Naive thymus-derived CD4-positive, alpha-beta T cell (primary cell): ENCODE results near the gene C1orf174. TPM values are rescaled to one million over a fixed set of nuclear protein-coding genes. Genes with fewer than 3 reads are reported as not detected.
A peak's percentile ranks its signal among the peaks of the same experiment; 100 is the strongest.

Source experiments
- ATAC-seq: fragments of 150-1000 bp; cut with Tn5 transposase; 2 replicates; pipeline ENCODE4 v1.10.0; 2021; ENCODE audit warnings: mild to moderate bottlenecking, moderate library complexity
- CTCF ChIA-PET: fragments of 350-600 bp; sonication (Branson Sonifier 250); formaldehyde crosslinking; loops from one replicate; lab custom pipeline; 2021; ENCODE audit warnings: antibody characterized with exemption; lab: Charles Lee
- POLR2A ChIA-PET: fragments of 350-600 bp; sonication (Branson Sonifier 250); formaldehyde crosslinking; loops from one replicate; lab custom pipeline; 2021; ENCODE audit warnings: antibody characterized with exemption, inconsistent platforms; lab: Charles Lee
- DNase-seq, 9 donors: peaks; one replicate each; pipeline versions ENCODE4 v3.0.0 to v3.0.0-alpha.2; 2020 to 2022; ENCODE audit warnings: mixed read lengths in 1 of 9
- H3K27ac ChIP-seq: one replicate; pipeline ENCODE4 v1.7.0; 2013; ENCODE audit warnings: mild to moderate bottlenecking, low read depth, low read length, moderate library complexity
- H3K27me3 ChIP-seq, 2 donors: one replicate each; pipeline ENCODE4 v1.7.0; 2013; ENCODE audit warnings: low read length in 2 of 2, mild to moderate bottlenecking in 2 of 2, moderate library complexity in 2 of 2; ENCODE audit not compliant: control insufficient read depth in 2 of 2, insufficient read depth in 2 of 2
- H3K36me3 ChIP-seq, 3 experiments: 1 replicate in 2 of 3; 2 replicates in 1 of 3; pipeline ENCODE4 v1.7.0; 2013; ENCODE audit warnings: low read length in 3 of 3, mild to moderate bottlenecking in 3 of 3, moderate library complexity in 1 of 3; ENCODE audit not compliant: insufficient read depth in 3 of 3, control insufficient read depth in 2 of 3
- H3K4me1 ChIP-seq, 2 donors: one replicate each; pipeline ENCODE4 v1.7.0; 2013; ENCODE audit warnings: low read length in 2 of 2, mild to moderate bottlenecking in 2 of 2, moderate library complexity in 1 of 2; ENCODE audit not compliant: control insufficient read depth in 2 of 2, insufficient read depth in 2 of 2
- H3K4me3 ChIP-seq: 2 replicates; pipeline ENCODE4 v1.7.0; 2013; ENCODE audit warnings: mild to moderate bottlenecking, low read length
- H3K9me3 ChIP-seq, 3 experiments: 1 replicate in 2 of 3; 2 replicates in 1 of 3; pipeline ENCODE4 v1.7.0; 2013; ENCODE audit warnings: low read length in 3 of 3; ENCODE audit not compliant: control insufficient read depth in 2 of 3
- H3K27ac Mint-ChIP-seq, 9 donors: one replicate each; pipeline ENCODE4 v1.8.0; 2020 to 2022; ENCODE audit warnings: mixed read lengths in 9 of 9, mild to moderate bottlenecking in 8 of 9, moderate library complexity in 5 of 9, inconsistent platforms in 2 of 9
- H3K27me3 Mint-ChIP-seq, 5 donors: one replicate each; pipeline ENCODE4 v1.8.0; 2021 to 2022; ENCODE audit warnings: mixed read lengths in 5 of 5, mild to moderate bottlenecking in 1 of 5
- H3K36me3 Mint-ChIP-seq, 5 donors: one replicate each; pipeline ENCODE4 v1.8.0; 2020 to 2022; ENCODE audit warnings: mixed read lengths in 5 of 5, mild to moderate bottlenecking in 3 of 5, inconsistent platforms in 1 of 5
- H3K4me1 Mint-ChIP-seq, 7 donors: one replicate each; pipeline ENCODE4 v1.8.0; 2020 to 2022; ENCODE audit warnings: mixed read lengths in 7 of 7, mild to moderate bottlenecking in 3 of 7, inconsistent platforms in 1 of 7
- H3K4me3 Mint-ChIP-seq, 10 donors: one replicate each; pipeline ENCODE4 v1.8.0; 2020 to 2022; ENCODE audit warnings: mild to moderate bottlenecking in 10 of 10, mixed read lengths in 10 of 10, moderate library complexity in 6 of 10, inconsistent platforms in 2 of 10
- H3K9me3 Mint-ChIP-seq, 11 donors: one replicate each; pipeline ENCODE4 v1.8.0; 2020 to 2022; ENCODE audit warnings: mixed read lengths in 11 of 11, mild to moderate bottlenecking in 4 of 11, inconsistent platforms in 1 of 11, moderate library complexity in 1 of 11
- intact Hi-C, 2 donors: fragments of 100-400 bp; cut with micrococcal nuclease; formaldehyde crosslinking; loops; one replicate each; pipeline ENCODE4 v1.15.1; 2023
- polyA plus RNA-seq, 2 donors: library from polyadenylated mRNA; unstranded; fragments of 300-500 nt; fragmentation: Illumina TruSeq; gene quantifications; one replicate each; pipeline ENCODE4 v1.2.3, GENCODE V29; 2021
- total RNA-seq, 6 experiments: library from RNA in 5 of 6; stranded (reverse) in 5 of 6; gene quantifications; 1 replicate in 5 of 6; 2 replicates in 1 of 6; pipeline ENCODE4 v1.2.3 and lab custom pipeline; 2021 to 2026

The C1orf174 gene
- total and polyA plus RNA-seq, 7 experiments from 2014 or later: 17.0 to 34.7 (median 27.1) TPM

DNA sequence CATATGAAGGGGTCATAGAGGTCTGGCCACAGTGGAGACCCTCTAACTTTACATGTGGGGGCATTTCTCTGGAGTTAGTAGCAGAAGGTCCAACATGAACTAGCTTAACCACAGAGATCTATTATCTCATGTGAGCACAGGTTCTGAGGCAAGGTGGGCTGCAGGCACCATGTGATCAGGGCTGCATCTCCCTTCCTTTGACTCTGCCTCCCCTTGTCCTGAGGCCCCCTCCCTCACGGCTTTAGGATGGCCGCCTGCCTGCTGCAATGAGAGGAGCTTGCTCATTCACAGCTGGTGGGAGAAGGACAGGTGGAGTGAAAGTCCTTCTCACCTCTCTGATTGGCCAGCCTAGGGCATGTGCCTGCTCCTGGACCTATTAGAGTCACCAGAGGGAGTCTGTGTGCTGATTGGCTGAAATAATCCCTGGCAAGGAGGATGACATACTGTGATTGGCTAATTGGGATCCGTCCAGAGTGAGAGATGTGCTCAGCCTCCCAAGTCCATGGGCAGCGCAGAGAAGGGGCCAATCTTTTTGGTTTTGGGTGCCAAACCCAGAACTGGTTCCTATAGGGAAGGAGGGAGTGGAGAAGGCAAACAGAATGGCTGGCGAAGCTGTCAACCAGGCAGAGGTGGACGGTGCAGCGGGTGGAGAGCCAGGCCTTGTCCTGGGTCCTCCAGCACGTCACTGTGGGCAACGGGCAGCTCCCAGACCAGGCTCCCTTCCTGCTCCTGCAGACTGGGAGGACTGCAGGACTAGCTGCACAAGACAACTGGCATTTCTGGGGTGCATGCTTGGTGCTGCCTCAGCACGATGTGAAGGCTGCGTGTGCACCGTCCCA is 39.4 kb upstream of the C1orf174 start:
- peaks cover 0 to 8% (median 0%) of the 10 kb centered on the region in 5 donors for H3K36me3 Mint-ChIP-seq
- intact Hi-C loops: no loop called here
- peaks cover 0 to 45% (median 13%) of the 10 kb centered on the region in 5 donors for H3K27me3 Mint-ChIP-seq
- Histone ChIP-seq H3K4me1 (no peaks in the 10 kb centered on the region), H3K27me3 (no peaks in the 10 kb centered on the region), H3K9me3 (peaks cover 0 to 4% (median 0%) of the 10 kb centered on the region in 3 experiments), H3K27ac (no peak overlapping the region), H3K36me3 (no peaks in the 10 kb centered on the region), H3K4me3 (no peak overlapping the region)
- H3K4me1 Mint-ChIP-seq: peaks cover 0 to 1% (median 0%) of the 10 kb centered on the region in 7 donors
- DNase-seq: no peak
- H3K9me3 Mint-ChIP-seq: peaks cover 3 to 26% (median 8%) of the 10 kb centered on the region in 11 donors
- no peak overlapping the region for H3K4me3 Mint-ChIP-seq
- POLR2A ChIA-PET: no interaction called here
- CTCF ChIA-PET: no interaction called here
- H3K27ac Mint-ChIP-seq: no peak overlapping the region
- ATAC-seq: no peak

DNA sequence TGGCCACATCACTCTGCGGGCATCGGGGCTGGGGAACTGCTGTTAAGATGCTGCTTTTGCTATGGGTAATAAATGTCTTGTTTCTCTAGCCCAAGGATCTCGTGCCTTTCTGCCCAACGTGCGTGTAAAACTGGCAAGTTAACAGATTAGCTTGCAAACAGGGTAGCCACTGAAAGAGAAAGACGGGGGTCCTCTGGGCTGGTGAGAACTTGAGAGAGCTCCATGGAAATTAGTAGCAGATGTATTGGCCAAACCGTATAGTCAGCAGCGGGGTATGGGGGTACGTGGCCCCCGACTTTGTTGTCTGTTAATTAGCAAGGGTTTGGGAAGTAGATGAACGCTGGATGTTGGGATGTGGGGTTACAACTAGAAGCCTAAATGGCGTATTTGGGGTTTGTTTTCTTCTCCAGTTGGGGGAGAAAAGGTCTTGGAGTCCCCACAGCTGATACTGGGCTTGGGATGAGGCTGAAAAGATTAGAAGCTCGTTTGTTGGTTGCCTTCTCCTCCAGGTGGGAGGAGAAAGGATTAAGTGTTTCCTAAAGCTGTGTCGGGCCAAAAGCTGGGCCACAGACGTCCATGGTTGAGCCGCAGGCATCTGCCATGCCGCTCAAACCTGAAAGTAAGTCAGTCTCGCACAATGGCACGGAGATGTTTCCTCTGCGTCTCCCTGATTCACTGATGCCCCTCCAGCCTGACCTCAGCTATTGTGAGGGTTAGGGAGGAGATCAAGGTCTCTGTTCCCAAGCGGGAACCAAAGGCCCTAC is 32.3 kb upstream of the C1orf174 start:
- no peak overlapping the region for H3K4me3 Mint-ChIP-seq
- H3K27me3 Mint-ChIP-seq: peaks cover 0 to 18% (median 13%) of the 10 kb centered on the region in 5 donors
- H3K9me3 Mint-ChIP-seq: peaks cover 0 to 12% (median 5%) of the 10 kb centered on the region in 11 donors
- DNase-seq: no peak
- no peaks in the 10 kb centered on the region for H3K4me1 ChIP-seq
- H3K36me3 Mint-ChIP-seq: peaks cover 0 to 8% (median 0%) of the 10 kb centered on the region in 5 donors
- H3K9me3 ChIP-seq: peaks cover 0 to 4% (median 0%) of the 10 kb centered on the region in 3 experiments
- POLR2A ChIA-PET: no interaction called here
- CTCF ChIA-PET: no interaction called here
- no peak overlapping the region for H3K4me3 ChIP-seq
- H3K27me3 ChIP-seq: no peaks in the 10 kb centered on the region
- no peak overlapping the region for H3K27ac ChIP-seq
- H3K36me3 ChIP-seq: no peaks in the 10 kb centered on the region
- ATAC-seq: no peak
- peaks cover 0 to 5% (median 3%) of the 10 kb centered on the region in 7 donors for H3K4me1 Mint-ChIP-seq
- intact Hi-C loops: no loop called here
- H3K27ac Mint-ChIP-seq: no peak overlapping the region

DNA sequence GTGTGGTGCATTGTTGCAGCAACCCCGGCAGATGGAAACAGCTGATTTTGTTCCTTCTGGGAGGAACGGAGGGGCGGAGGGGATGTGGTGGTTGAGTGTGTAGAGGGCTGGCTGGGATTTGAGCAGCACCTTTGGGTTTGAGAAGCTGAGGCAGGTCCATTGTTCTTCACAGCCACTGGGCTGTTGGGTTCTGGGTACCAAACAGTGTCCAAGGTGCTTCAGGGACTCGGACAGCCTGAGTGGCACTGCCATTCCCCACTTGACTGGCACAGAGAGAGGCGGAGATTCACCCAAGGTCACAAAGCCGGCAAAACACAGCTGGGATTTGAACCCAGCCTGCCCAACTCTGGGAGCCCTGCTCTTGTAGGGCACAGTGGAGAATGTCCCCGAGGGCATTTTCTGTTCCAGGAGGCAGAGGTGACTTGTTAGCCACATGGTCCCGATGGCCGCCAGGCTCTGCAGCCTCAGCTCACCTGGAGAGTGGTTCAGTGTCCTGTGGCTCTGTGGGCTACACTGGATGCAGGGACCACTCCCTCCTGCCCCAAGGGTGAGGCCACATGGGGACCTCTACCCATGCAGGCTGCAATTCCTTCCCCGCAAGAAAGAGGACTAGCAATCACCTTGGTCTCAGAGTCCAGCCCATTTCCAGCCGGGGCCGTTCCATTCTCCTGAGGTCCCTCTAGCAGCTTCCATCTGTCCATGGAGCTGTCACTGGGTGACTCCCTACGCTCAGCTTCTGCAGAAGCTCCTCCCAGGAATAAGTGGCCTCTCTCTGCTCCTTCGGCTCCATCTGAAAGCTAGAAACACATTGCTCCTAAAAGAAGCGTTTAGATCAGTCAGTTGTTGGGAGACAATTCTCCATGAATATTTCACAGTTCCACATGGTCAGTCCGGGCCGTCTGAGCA is 31.2 kb upstream of the C1orf174 start:
- Histone ChIP-seq H3K4me3 (no peak overlapping the region), H3K4me1 (no peaks in the 10 kb centered on the region), H3K27me3 (no peaks in the 10 kb centered on the region), H3K9me3 (no peaks in the 10 kb centered on the region), H3K27ac (no peak overlapping the region), H3K36me3 (no peaks in the 10 kb centered on the region)
- Mint-ChIP-seq H3K27me3 (peaks cover 0 to 27% (median 16%) of the 10 kb centered on the region in 5 donors), H3K36me3 (peaks cover 0 to 4% (median 0%) of the 10 kb centered on the region in 5 donors), H3K9me3 (peaks cover 0 to 9% (median 0%) of the 10 kb centered on the region in 11 donors), H3K4me3 (no peak overlapping the region), H3K27ac (no peak overlapping the region), H3K4me1 (peaks cover 0 to 5% (median 3%) of the 10 kb centered on the region in 7 donors)
- DNase-seq (no peak), ATAC-seq (no peak)
- ChIA-PET CTCF (interaction anchor here (0.6 kb wide), 1 partner anchor 137 kb away, joined by 3 read pairs; no protein-coding TSS in a partner anchor), POLR2A (no interaction called here)
- intact Hi-C loops: no loop called here

GRCh38 chr1:3930301-3931006 is 30.4 kb upstream of the C1orf174 start:
- Mint-ChIP-seq H3K27ac (peak overlapping the region in 2 of 9 donors; percentile 19), H3K4me3 (no peak overlapping the region), H3K27me3 (peaks cover 0 to 25% (median 14%) of the 10 kb centered on the region in 5 donors), H3K4me1 (peaks cover 0 to 5% (median 3%) of the 10 kb centered on the region in 7 donors), H3K36me3 (peaks cover 0 to 2% (median 0%) of the 10 kb centered on the region in 5 donors), H3K9me3 (peaks cover 0 to 9% (median 0%) of the 10 kb centered on the region in 11 donors)
- intact Hi-C loops: no loop called here
- no peaks in the 10 kb centered on the region for H3K4me1 ChIP-seq
- no peaks in the 10 kb centered on the region for H3K36me3 ChIP-seq
- DNase-seq (no peak), ATAC-seq (no peak)
- H3K27ac ChIP-seq: no peak overlapping the region
- no peaks in the 10 kb centered on the region for H3K27me3 ChIP-seq
- CTCF ChIA-PET: no interaction called here
- no peak overlapping the region for H3K4me3 ChIP-seq
- POLR2A ChIA-PET: no interaction called here
- no peaks in the 10 kb centered on the region for H3K9me3 ChIP-seq

DNA sequence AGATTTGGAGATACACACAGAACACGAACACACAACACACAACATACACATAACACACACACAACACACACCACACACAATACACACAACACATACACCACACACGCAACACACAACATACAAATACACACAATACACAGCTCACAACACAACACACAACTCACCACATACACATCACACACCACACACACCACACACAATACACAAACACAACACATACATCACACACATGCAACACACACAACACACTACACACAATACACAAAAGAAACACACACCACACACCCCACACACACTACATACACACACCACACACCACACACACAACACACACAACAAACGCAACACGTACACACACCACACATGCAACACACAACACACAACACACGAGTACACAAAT is 29.1 kb upstream of the C1orf174 start:
- H3K4me3 ChIP-seq: no peak overlapping the region
- POLR2A ChIA-PET: no interaction called here
- no peak overlapping the region for H3K4me3 Mint-ChIP-seq

More for the DNA sequence above, 29.1 kb upstream of the C1orf174 start:
- no peak for DNase-seq
- Histone ChIP-seq H3K27ac (no peak overlapping the region), H3K4me1 (no peaks in the 10 kb centered on the region), H3K27me3 (no peaks in the 10 kb centered on the region), H3K9me3 (no peaks in the 10 kb centered on the region), H3K36me3 (no peaks in the 10 kb centered on the region)
- H3K9me3 Mint-ChIP-seq: peaks cover 0 to 9% (median 0%) of the 10 kb centered on the region in 11 donors
- peaks cover 0 to 5% (median 4%) of the 10 kb centered on the region in 7 donors for H3K4me1 Mint-ChIP-seq
- H3K27me3 Mint-ChIP-seq: peaks cover 0 to 16% (median 5%) of the 10 kb centered on the region in 5 donors
- H3K36me3 Mint-ChIP-seq: no peaks in the 10 kb centered on the region
- intact Hi-C loops: no loop called here
- ATAC-seq: no peak
- CTCF ChIA-PET: no interaction called here
- peak overlapping the region in 2 of 9 donors; percentile 9 to 32 for H3K27ac Mint-ChIP-seq
